SKM-1 (cell line): ENCODE measurements around the gene ADAM15.

Source experiments
- DNase-seq: peaks from one replicate; lab custom pipeline; 2025; ENCODE audit not compliant: unreplicated experiment; lab: John Stamatoyannopoulos, UW

ADAM15 gene

GRCh38 chr1:155083865-155084721, 33.0 kb downstream of the ADAM15 start:
- peak; percentile 41 for DNase-seq

- peak; percentile 99 for DNase-seq
Measured at GRCh38 chr1:155084722-155085503, 33.8 kb downstream of the ADAM15 start.

- no peak for DNase-seq
Measured at GRCh38 chr1:155085504-155086127, 34.5 kb downstream of the ADAM15 start.

GRCh38 chr1:155086128-155086741, 35.1 kb downstream of the ADAM15 start:
- peak; percentile 39 for DNase-seq

GRCh38 chr1:155086856-155087535, 35.9 kb downstream of the ADAM15 start:
- DNase-seq = no peak

GRCh38 chr1:155091071-155092051, 40.2 kb downstream of the ADAM15 start:
- DNase-seq = peak; percentile 60

GRCh38 chr1:155092131-155092530, 41.0 kb downstream of the ADAM15 start:
- no peak for DNase-seq

- DNase-seq = no peak
Measured at GRCh38 chr1:155092641-155093040, 41.5 kb downstream of the ADAM15 start.

GRCh38 chr1:155093911-155094621, 43.0 kb downstream of the ADAM15 start:
- DNase-seq = peak; percentile 65

GRCh38 chr1:155094622-155094948, 43.5 kb downstream of the ADAM15 start:
- no peak for DNase-seq

- DNase-seq = no peak
Measured at GRCh38 chr1:155099331-155099730, 48.2 kb downstream of the ADAM15 start.

- no peak for DNase-seq
Measured at GRCh38 chr1:155103325-155103724, 52.2 kb downstream of the ADAM15 start.

GRCh38 chr1:155104605-155105534, 53.8 kb downstream of the ADAM15 start:
- no peak for DNase-seq

GRCh38 chr1:155105604-155106011, 54.5 kb downstream of the ADAM15 start:
- no peak for DNase-seq

- DNase-seq = no peak
Measured at GRCh38 chr1:155106862-155107261, 55.7 kb downstream of the ADAM15 start.

GRCh38 chr1:155107309-155108264, 56.5 kb downstream of the ADAM15 start:
- DNase-seq = no peak

- no peak for DNase-seq
Measured at GRCh38 chr1:155108296-155108695, 57.2 kb downstream of the ADAM15 start.
